ENCODE measurements around the gene RAB3D.
A peak's percentile ranks its signal among the peaks of the same experiment; 100 is the strongest.
"Not testable (repeated sequence)": the region's sequence is repeated elsewhere in the genome, so short reads cannot be mapped to it uniquely, and the experiment has no call there.

Gene RAB3D

DNA sequence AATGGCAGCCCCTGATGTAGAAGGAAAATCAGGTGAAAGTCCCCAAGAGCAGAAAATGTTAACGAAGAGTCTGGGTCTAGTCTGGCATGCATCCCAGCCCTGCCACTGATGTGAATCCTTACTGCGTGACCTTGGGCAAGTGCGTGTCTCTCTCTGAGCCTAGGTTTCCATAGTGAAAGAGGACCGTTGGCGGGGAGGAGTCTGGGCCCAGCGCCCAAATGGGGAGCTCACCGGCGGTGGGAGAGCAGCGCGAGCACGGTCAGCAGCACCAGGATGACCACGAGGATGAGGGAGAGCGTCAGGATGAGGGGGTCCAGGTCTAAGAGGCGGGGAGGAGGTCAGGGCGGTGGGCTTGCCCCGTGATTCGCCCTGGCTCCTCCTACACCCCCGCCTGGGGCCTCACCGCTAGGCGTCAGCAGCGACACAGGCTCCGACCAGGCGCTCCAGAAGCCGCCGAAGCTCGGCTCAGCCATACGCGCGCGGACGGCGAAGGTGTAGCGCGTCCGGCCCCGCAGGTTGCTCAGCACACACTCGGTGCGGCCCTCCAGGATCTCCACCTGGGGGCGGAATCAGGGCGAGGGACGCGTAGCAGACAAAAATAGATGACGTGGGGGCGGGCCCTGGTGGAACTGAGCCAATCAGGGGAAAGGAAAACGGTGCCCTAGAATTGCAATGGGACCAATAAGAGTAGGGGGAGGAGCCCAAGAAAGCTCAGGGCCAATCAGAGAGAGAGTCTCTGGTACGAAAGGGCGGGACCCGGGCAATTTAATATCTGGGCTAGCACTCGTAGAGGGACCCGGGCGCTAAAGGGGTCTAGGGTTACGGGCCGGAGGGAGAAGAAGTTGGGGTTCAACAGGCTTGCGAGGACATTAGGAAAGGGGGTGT, 41.4 kb upstream of the RAB3D start:
- DNase-seq (ENCODE audit: low read depth), result peak; percentile 93
- TF ChIP-seq, protein P1, sequence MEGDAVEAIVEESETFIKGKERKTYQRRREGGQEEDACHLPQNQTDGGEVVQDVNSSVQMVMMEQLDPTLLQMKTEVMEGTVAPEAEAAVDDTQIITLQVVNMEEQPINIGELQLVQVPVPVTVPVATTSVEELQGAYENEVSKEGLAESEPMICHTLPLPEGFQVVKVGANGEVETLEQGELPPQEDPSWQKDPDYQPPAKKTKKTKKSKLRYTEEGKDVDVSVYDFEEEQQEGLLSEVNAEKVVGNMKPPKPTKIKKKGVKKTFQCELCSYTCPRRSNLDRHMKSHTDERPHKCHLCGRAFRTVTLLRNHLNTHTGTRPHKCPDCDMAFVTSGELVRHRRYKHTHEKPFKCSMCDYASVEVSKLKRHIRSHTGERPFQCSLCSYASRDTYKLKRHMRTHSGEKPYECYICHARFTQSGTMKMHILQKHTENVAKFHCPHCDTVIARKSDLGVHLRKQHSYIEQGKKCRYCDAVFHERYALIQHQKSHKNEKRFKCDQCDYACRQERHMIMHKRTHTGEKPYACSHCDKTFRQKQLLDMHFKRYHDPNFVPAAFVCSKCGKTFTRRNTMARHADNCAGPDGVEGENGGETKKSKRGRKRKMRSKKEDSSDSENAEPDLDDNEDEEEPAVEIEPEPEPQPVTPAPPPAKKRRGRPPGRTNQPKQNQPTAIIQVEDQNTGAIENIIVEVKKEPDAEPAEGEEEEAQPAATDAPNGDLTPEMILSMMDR (conservative IDR thresholded peaks at IDR 0.05; ENCODE audit: control insufficient read depth, insufficient read depth, low read depth, low read length), result peak; percentile 49
- peak overlapping the region; percentile 74 for H3K4me3 ChIP-seq (ENCODE audit: control insufficient read depth, low read depth, low read length)

DNA sequence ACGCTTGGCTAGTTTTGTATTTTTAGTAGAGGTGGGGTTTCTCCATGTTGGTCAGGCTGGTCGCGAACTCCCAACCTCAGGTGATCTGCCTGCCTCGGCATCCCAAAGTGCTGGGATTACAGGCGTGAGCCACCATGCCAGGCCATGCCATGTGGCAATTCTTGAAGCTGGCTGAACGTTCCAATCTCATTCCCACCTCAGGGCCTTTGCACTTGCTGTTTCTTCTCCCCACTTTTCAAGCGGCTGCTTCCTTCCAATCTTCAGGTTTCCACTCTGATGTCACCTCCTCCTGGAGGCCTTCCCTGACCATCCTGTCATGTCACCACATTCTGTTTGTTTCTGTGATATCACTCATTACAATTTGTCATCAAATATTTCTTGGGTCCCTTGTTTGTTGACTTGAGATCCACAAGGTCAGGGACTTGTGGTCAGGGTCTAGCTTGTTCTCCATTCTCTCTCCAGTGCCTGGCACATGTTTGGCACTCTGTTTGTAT, 40.4 kb upstream of the RAB3D start:
- DNase-seq (ENCODE audit: low read depth), result no peak
- H3K4me3 ChIP-seq (ENCODE audit: control insufficient read depth, low read depth, low read length), result peak overlapping the region; percentile 74
- TF ChIP-seq, protein P1 (conservative IDR thresholded peaks at IDR 0.05; ENCODE audit: control insufficient read depth, insufficient read depth, low read depth, low read length), result no peak

DNA sequence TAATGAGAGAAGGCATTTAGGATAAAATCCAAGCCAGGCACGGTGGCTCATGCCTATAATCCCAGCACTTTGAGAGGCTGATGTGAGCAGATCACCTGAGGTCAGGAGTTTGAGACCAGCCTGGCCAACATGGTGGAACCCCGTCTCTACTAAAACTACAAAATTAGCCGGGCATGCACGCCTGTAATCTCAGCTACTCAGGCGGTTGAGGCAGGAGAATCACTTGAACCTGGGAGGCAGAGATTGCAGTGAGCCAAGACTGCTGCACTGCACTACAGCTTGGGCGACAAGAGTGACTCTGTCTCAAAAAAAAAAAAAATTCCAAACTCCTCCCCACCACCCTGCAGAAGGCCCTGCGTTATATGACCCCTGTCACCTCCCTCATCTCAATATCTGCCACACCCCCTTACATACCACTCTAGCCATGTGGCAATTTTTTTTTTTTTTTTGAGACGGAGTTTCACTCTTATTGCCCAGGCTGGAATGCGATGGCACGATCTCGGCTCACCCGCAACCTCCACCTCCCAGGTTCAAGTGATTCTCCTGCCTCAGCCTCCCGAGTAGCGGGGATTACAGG, 39.9 kb upstream of the RAB3D start:
- H3K4me3 ChIP-seq (ENCODE audit: control insufficient read depth, low read depth, low read length); DNase-seq (ENCODE audit: low read depth): not testable (repeated sequence)

DNA sequence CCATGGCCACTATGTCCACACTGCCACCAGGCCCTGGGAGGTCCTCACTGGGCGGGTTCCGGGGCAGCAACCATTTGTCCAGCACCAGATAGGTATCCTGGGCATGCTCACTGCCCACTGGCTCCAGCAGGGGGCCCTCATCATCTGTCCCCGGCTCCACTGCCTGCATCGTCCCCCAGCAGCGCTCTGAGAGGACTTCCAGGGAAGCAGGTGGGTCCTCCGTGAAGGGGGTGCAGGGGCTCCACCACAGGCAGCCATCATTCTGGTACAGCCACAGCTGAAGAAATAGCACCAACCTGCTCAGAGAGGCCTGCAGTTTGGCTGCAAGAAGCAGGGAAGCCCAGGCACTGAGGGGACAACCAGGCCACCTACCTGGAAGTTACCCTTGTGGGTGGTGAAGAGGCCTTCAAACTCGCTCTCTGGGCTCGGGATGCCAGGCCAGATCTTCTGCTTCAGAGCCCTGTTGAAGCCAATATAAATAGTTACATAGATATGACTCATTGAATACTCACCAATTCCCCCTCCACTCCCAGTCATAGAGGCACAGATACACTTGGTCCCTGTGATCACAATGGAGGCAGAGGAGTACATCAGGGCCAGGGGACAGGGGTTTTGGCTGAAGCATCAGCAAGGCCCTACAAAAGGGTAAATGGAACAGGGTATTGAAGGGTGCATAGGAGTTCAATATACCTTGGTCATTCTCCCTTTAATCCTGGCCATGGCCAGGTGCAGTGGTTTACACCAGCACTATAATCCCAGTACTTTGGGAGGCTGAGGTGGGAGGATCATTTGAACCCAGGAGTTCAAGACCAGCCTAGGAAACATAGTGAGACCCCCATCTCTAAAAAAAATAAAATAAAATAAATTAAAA, 39.1 kb upstream of the RAB3D start:
- TF ChIP-seq, protein P1 (conservative IDR thresholded peaks at IDR 0.05; ENCODE audit: control insufficient read depth, insufficient read depth, low read depth, low read length), result peak; percentile 9
- peak; percentile 90 for DNase-seq (ENCODE audit: low read depth)
- no peak overlapping the region for H3K4me3 ChIP-seq (ENCODE audit: control insufficient read depth, low read depth, low read length)

DNA sequence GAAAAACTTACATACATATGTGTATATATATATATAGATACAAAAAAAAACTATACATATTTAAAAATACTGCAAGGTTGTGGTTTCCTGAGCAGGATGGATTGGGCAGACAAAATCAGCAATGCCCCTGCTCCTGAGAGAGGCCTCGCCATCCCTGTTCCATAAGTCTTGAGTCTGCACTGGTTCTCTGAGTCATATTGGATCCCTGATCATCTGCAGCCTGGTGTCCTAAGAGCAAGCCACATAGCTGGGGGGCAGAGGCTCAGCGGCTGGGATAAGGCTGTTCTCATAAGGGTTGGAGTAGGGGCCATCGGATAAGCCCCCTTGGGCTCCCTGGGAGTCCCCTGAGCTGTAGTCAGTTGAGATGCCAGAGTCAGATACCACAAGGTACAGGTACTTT, 38.3 kb upstream of the RAB3D start:
- DNase-seq (ENCODE audit: low read depth), result peak; percentile 65
- H3K4me3 ChIP-seq (ENCODE audit: control insufficient read depth, low read depth, low read length), result no peak overlapping the region
- TF ChIP-seq, protein P1 (conservative IDR thresholded peaks at IDR 0.05; ENCODE audit: control insufficient read depth, insufficient read depth, low read depth, low read length), result no peak

DNA sequence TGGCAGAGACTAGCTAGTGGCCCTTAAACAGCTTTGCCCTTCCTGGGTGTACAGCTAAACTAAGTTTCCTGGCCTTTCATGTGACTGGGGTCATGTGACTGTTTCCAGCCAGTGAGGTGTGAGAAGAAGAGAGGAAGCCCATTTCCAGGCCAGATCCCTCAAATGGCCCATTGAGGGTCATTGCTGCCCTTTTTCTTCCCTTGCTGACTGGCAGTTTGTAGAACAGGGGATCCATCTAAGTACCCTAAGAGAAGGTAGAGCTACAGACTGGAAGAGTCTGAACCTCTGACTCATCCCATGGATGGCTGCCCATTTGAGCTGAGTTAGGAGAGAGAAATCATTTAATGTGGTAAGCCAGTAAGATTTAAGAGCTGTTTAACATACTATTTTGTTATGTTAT, 37.8 kb upstream of the RAB3D start:
- H3K4me3 ChIP-seq (ENCODE audit: control insufficient read depth, low read depth, low read length), result no peak overlapping the region
- TF ChIP-seq, protein P1 (conservative IDR thresholded peaks at IDR 0.05; ENCODE audit: control insufficient read depth, insufficient read depth, low read depth, low read length), result no peak
- peak; percentile 94 for DNase-seq (ENCODE audit: low read depth)

Data from fibroblast of mammary gland (primary cell).